Nephron (organoid): ENCODE data around the gene LRRC25.

Source experiments
- H3K27ac Mint-ChIP-seq, 3 experiments: 2 replicates each; pipeline ENCODE4 v1.8.0; 2020; ENCODE audit warnings: mixed read lengths in 3 of 3, mild to moderate bottlenecking in 2 of 3, moderate library complexity in 1 of 3
- H3K27me3 Mint-ChIP-seq: 2 replicates; pipeline ENCODE4 v1.8.0; 2021; ENCODE audit warnings: low read depth, mild to moderate bottlenecking, moderate library complexity, mixed read lengths
- H3K36me3 Mint-ChIP-seq: 2 replicates; pipeline ENCODE4 v1.8.0; 2020; ENCODE audit warnings: low read depth, mixed read lengths
- H3K4me1 Mint-ChIP-seq: 2 replicates; pipeline ENCODE4 v1.8.0; 2020; ENCODE audit warnings: mixed read lengths
- H3K4me3 Mint-ChIP-seq, 3 experiments: 2 replicates each; pipeline ENCODE4 v1.8.0; 2020; ENCODE audit warnings: mild to moderate bottlenecking in 3 of 3, mixed read lengths in 3 of 3, moderate library complexity in 2 of 3
- H3K9me3 Mint-ChIP-seq: 2 replicates; pipeline ENCODE4 v1.8.0; 2020; ENCODE audit warnings: mixed read lengths
- CTCF ChIP-seq, 3 experiments: fragments of 200-600 bp; sonication (generic); IDR thresholded peaks; one replicate each; pipeline ENCODE4 v1.5.0; 2021; ENCODE audit warnings: antibody characterized with exemption in 3 of 3; ENCODE audit not compliant: unreplicated experiment in 3 of 3

The LRRC25 gene

GRCh38 chr19:18391509-18392075 lies 5.8 kb downstream of the LRRC25 start:
- no peaks in the 10 kb centered on the region for H3K36me3 Mint-ChIP-seq
- no peak for TF ChIP-seq CTCF (IDR thresholded peaks at IDR 0.05; ENCODE audit: unreplicated experiment in 3 of 3)
- H3K4me1 Mint-ChIP-seq: no peaks in the 10 kb centered on the region
- H3K27ac Mint-ChIP-seq: no peak overlapping the region
- no peaks in the 10 kb centered on the region for H3K9me3 Mint-ChIP-seq
- no peak overlapping the region for H3K4me3 Mint-ChIP-seq
- H3K27me3 Mint-ChIP-seq: peaks cover 17% of the 10 kb centered on the region

DNA sequence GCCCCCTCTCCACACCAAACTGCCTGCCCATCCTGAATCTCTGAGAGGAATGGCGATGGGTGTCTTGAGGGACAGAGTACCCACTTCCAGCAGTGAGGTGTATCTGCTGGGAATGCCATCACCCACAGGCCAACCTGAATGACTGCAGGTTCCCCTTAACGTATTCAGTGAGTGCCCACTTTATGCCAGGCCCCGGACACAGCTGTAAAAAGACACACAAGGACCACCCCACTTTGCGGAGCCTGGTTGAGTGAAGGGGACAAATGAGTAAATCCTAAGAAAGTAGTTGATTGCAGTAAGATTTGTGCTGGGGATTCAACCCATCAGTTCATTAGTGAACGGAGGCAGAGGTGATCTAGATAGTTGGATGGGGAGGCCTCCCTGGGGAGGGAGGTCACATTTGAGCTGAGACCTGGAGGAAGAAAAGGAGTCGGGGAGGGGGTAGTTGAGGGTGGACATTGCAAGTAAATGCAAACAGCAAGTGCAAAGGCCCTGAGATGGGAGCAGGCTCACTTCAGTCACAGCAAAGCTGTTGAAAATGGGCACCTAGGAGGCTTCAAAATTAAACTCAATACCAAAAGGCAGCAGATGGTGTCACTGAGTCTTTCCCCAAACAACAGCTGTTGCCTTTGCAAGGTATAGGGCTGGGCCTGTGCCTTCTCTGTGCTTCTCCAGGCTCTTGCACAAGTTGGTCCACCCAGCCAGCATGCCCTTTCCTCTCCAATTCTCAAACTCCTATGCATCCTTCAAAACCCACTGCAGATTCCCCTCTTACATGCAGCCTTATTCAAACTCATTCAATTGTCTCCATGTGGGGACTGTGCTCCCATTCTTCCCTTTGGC lies 7.1 kb downstream of the LRRC25 start:
- H3K36me3 Mint-ChIP-seq: no peaks in the 10 kb centered on the region
- H3K27ac Mint-ChIP-seq: no peak overlapping the region
- peaks cover 7% of the 10 kb centered on the region for H3K4me1 Mint-ChIP-seq
- TF ChIP-seq CTCF (IDR thresholded peaks at IDR 0.05; ENCODE audit: unreplicated experiment in 3 of 3): no peak
- H3K4me3 Mint-ChIP-seq: no peak overlapping the region
- H3K9me3 Mint-ChIP-seq: no peaks in the 10 kb centered on the region
- peaks cover 21% of the 10 kb centered on the region for H3K27me3 Mint-ChIP-seq

DNA sequence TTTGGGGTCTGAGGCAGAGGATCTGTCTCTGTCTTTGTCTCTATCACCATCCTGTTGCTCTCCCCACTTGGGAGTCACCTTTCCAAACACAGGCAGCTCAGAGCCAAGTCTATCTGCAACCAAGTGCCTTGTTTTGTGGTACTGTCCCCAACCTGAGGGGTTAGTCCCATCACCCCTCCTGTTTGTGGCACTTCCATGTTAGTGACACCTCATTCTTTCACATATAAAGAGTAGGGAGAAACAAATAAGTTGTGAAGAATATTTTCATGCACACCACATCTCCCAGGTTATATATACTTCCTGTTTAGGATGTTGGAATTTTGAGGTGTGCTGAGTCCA lies 7.7 kb downstream of the LRRC25 start:
- Mint-ChIP-seq H3K4me3 (no peak overlapping the region), H3K4me1 (peaks cover 9% of the 10 kb centered on the region), H3K27ac (no peak overlapping the region), H3K36me3 (no peaks in the 10 kb centered on the region), H3K9me3 (no peaks in the 10 kb centered on the region), H3K27me3 (peaks cover 21% of the 10 kb centered on the region)
- TF ChIP-seq CTCF (IDR thresholded peaks at IDR 0.05; ENCODE audit: unreplicated experiment in 3 of 3): no peak

- no peaks in the 10 kb centered on the region for H3K9me3 Mint-ChIP-seq
Observed at GRCh38 chr19:18388960-18389725, 8.3 kb downstream of the LRRC25 start.

More at GRCh38 chr19:18388960-18389725, 8.3 kb downstream of the LRRC25 start:
- H3K27ac Mint-ChIP-seq: no peak overlapping the region
- H3K4me1 Mint-ChIP-seq: peaks cover 12% of the 10 kb centered on the region
- peak overlapping the region; percentile 21 to 34 (median 29) for H3K4me3 Mint-ChIP-seq
- no peaks in the 10 kb centered on the region for H3K36me3 Mint-ChIP-seq
- TF ChIP-seq CTCF (IDR thresholded peaks at IDR 0.05; ENCODE audit: unreplicated experiment in 3 of 3): no peak
- H3K27me3 Mint-ChIP-seq: peaks cover 24% of the 10 kb centered on the region
